H9 (cell line): ENCODE measurements around the gene WHAMM. TPM values are rescaled to one million over a fixed set of nuclear protein-coding genes. Genes with fewer than 3 reads are reported as not detected.

Source experiments
- DNase-seq: peaks from one replicate; pipeline ENCODE4 v3.0.0-alpha.2; 2017
- H2AFZ ChIP-seq: one replicate; pipeline ENCODE4 v1.6.1; 2013; ENCODE audit warnings: mild to moderate bottlenecking, low read length, control low read depth, moderate library complexity
- H2AK5ac ChIP-seq: 2 replicates; pipeline ENCODE4 v1.6.1; 2013; ENCODE audit warnings: low read length, control low read depth, mixed read lengths; ENCODE audit not compliant: insufficient read length
- H2BK120ac ChIP-seq: one replicate; pipeline ENCODE4 v1.6.1; 2013; ENCODE audit warnings: low read depth, mild to moderate bottlenecking, low read length, control low read depth, inconsistent platforms; ENCODE audit not compliant: poor library complexity, severe bottlenecking
- H2BK12ac ChIP-seq: 2 replicates; pipeline ENCODE4 v1.6.1; 2013; ENCODE audit warnings: low read length, control low read depth, mixed read lengths, low read depth; ENCODE audit not compliant: insufficient read length
- H2BK15ac ChIP-seq: 2 replicates; pipeline ENCODE4 v1.6.1; 2013; ENCODE audit warnings: low read depth, low read length, control low read depth
- H2BK20ac ChIP-seq: one replicate; pipeline ENCODE4 v1.6.1; 2013; ENCODE audit warnings: low read depth, mild to moderate bottlenecking, low read length, control low read depth, inconsistent platforms; ENCODE audit not compliant: poor library complexity, severe bottlenecking
- H2BK5ac ChIP-seq: 2 replicates; pipeline ENCODE4 v1.6.1; 2013; ENCODE audit warnings: low read length, control low read depth, mixed read lengths; ENCODE audit not compliant: insufficient read length
- H3K14ac ChIP-seq: 2 replicates; pipeline ENCODE4 v1.6.1; 2013; ENCODE audit warnings: low read length, control low read depth; ENCODE audit not compliant: insufficient read depth
- H3K18ac ChIP-seq: 2 replicates; pipeline ENCODE4 v1.6.1; 2013; ENCODE audit warnings: low read depth, mild to moderate bottlenecking, mixed read lengths, low read length, control low read depth; ENCODE audit not compliant: insufficient read length
- H3K23ac ChIP-seq: 2 replicates; pipeline ENCODE4 v1.6.1; 2013; ENCODE audit warnings: low read length, control low read depth, mixed read lengths, low read depth; ENCODE audit not compliant: insufficient read length
- H3K23me2 ChIP-seq: 2 replicates; pipeline ENCODE4 v1.6.1; 2013; ENCODE audit warnings: low read depth, mild to moderate bottlenecking, mixed read lengths, low read length, control low read depth; ENCODE audit not compliant: insufficient read length, poor library complexity, severe bottlenecking
- H3K27ac ChIP-seq: 2 replicates; pipeline ENCODE4 v1.5.1; 2013; ENCODE audit warnings: low read length, control low read depth, mixed read lengths, low read depth; ENCODE audit not compliant: insufficient read length
- H3K27me3 ChIP-seq: 2 replicates; pipeline ENCODE4 v1.6.1; 2013; ENCODE audit warnings: low read length, control low read depth, inconsistent platforms; ENCODE audit not compliant: insufficient read depth
- H3K4ac ChIP-seq: 2 replicates; pipeline ENCODE4 v1.6.1; 2013; ENCODE audit warnings: low read depth, mild to moderate bottlenecking, control low read depth, inconsistent platforms, low read length, moderate library complexity
- H3K4me1 ChIP-seq: 2 replicates; pipeline ENCODE4 v1.6.1; 2013; ENCODE audit warnings: low read length, control low read depth, inconsistent platforms; ENCODE audit not compliant: insufficient read depth
- H3K4me2 ChIP-seq: 2 replicates; pipeline ENCODE4 v1.6.1; 2013; ENCODE audit warnings: low read length, control low read depth, mixed read lengths; ENCODE audit not compliant: insufficient read length, insufficient read depth
- H3K56ac ChIP-seq: 2 replicates; pipeline ENCODE4 v1.6.1; 2013; ENCODE audit warnings: low read depth, mild to moderate bottlenecking, mixed read lengths, low read length, control low read depth; ENCODE audit not compliant: insufficient read length
- H3K79me1 ChIP-seq: 2 replicates; pipeline ENCODE4 v1.6.1; 2013; ENCODE audit warnings: low read depth, mild to moderate bottlenecking, moderate library complexity, low read length, control low read depth, inconsistent platforms; ENCODE audit not compliant: insufficient read depth, poor library complexity, severe bottlenecking
- H3K79me2 ChIP-seq: 2 replicates; pipeline ENCODE4 v1.6.1; 2013; ENCODE audit warnings: low read length, control low read depth, inconsistent platforms; ENCODE audit not compliant: insufficient read depth
- H3K9ac ChIP-seq: 2 replicates; pipeline ENCODE4 v1.6.1; 2013; ENCODE audit warnings: low read length, control low read depth, mixed read lengths; ENCODE audit not compliant: insufficient read length; ENCODE audit errors: extremely low read depth
- H3K9me3 ChIP-seq: one replicate; pipeline ENCODE4 v1.6.1; 2013; ENCODE audit warnings: low read depth, low read length, inconsistent platforms; ENCODE audit not compliant: control insufficient read depth
- H3T11ph ChIP-seq: one replicate; pipeline ENCODE4 v1.6.1; 2013; ENCODE audit warnings: mild to moderate bottlenecking, low read length, control low read depth, inconsistent platforms
- H4K20me1 ChIP-seq: one replicate; pipeline ENCODE4 v1.6.1; 2013; ENCODE audit not compliant: control insufficient read depth, insufficient read length, insufficient read depth
- H4K5ac ChIP-seq: 2 replicates; pipeline ENCODE4 v1.6.1; 2013; ENCODE audit warnings: low read depth, mild to moderate bottlenecking, mixed read lengths, low read length, control low read depth; ENCODE audit not compliant: insufficient read length
- H4K8ac ChIP-seq: replicated peaks from 2 replicates; pipeline ENCODE4 v1.6.1; 2013; ENCODE audit warnings: low read length, control low read depth, mixed read lengths, low read depth; ENCODE audit not compliant: insufficient read length
- H4K91ac ChIP-seq: 2 replicates; pipeline ENCODE4 v1.6.1; 2013; ENCODE audit warnings: low read depth, mild to moderate bottlenecking, moderate library complexity, mixed read lengths, low read length, control low read depth; ENCODE audit not compliant: insufficient read length
- H3K27ac Mint-ChIP-seq, 3 experiments: 2 replicates in 2 of 3; 3 replicates in 1 of 3; pipeline ENCODE4 v1.8.0; 2020 to 2021; ENCODE audit warnings: mixed read lengths in 3 of 3, mild to moderate bottlenecking in 1 of 3, moderate library complexity in 1 of 3
- H3K27me3 Mint-ChIP-seq: 2 replicates; pipeline ENCODE4 v1.8.0; 2021; ENCODE audit warnings: low read depth, mild to moderate bottlenecking, moderate library complexity, mixed read lengths
- H3K36me3 Mint-ChIP-seq, 3 experiments: 2 replicates in 2 of 3; 3 replicates in 1 of 3; pipeline ENCODE4 v1.8.0; 2020 to 2021; ENCODE audit warnings: low read depth in 3 of 3, mixed read lengths in 3 of 3; ENCODE audit not compliant: insufficient read depth in 1 of 3
- H3K4me1 Mint-ChIP-seq, 2 experiments: 2 replicates each; pipeline ENCODE4 v1.8.0; 2020; ENCODE audit warnings: mixed read lengths in 2 of 2
- H3K4me3 Mint-ChIP-seq, 2 experiments: 2 replicates in 1 of 2; 3 replicates in 1 of 2; pipeline ENCODE4 v1.8.0; 2020 to 2021; ENCODE audit warnings: mild to moderate bottlenecking in 2 of 2, mixed read lengths in 2 of 2, moderate library complexity in 1 of 2
- H3K9me3 Mint-ChIP-seq, 2 experiments: 2 replicates in 1 of 2; 3 replicates in 1 of 2; pipeline ENCODE4 v1.8.0; 2020; ENCODE audit warnings: mild to moderate bottlenecking in 2 of 2, mixed read lengths in 2 of 2, moderate library complexity in 1 of 2
- WGBS: extraction: QIAGEN DNeasy Blood & Tissue Kit; methylation state at CpG from one replicate; pipeline ENCODE4 v1.1.7; 2013; ENCODE audit warnings: missing lambda C conversion rate, low lambda C conversion rate, mixed read lengths; ENCODE audit not compliant: insufficient read length; ENCODE audit errors: extremely low coverage; 5-methylcytosine and 5-hydroxymethylcytosine counted together
- total RNA-seq: library from RNA; stranded (reverse); gene quantifications from 2 replicates; pipeline ENCODE4 v1.2.1, GENCODE V29; 2021
- TF ChIP-seq, protein P1 (sequence below): fragments of 200-600 bp; sonication (generic); conservative IDR thresholded peaks from 3 replicates; pipeline ENCODE4 v1.8.0; 2021; ENCODE audit warnings: antibody characterized with exemption, mild to moderate bottlenecking

Gene WHAMM
- total RNA-seq, 1 experiment from 2014 or later: 3.0 TPM

- no CpG with 5 or more reads among the region's 2 CpGs for WGBS
- Histone ChIP-seq H4K8ac (no peak overlapping the region), H3K27me3 (no peaks in the 10 kb centered on the region), H4K20me1 (no peaks in the 10 kb centered on the region), H3K9ac (no peak overlapping the region), H2BK15ac (no peak overlapping the region), H2BK5ac (no peak overlapping the region), H3K4me2 (no peak overlapping the region), H2AK5ac (no peak overlapping the region), H2BK12ac (no peak overlapping the region), H3K23ac (no peak overlapping the region), H3K79me2 (no peaks in the 10 kb centered on the region), H4K5ac (no peak overlapping the region), H2BK20ac (no peak overlapping the region), H2AFZ (no peak overlapping the region), H3K14ac (no peak overlapping the region), H3T11ph (no peak overlapping the region), H3K4ac (no peak overlapping the region), H4K91ac (no peak overlapping the region), H3K18ac (no peak overlapping the region), H3K79me1 (no peaks in the 10 kb centered on the region), H2BK120ac (no peak overlapping the region), H3K56ac (no peak overlapping the region), H3K27ac (no peak overlapping the region), H3K23me2 (no peaks in the 10 kb centered on the region), H3K4me1 (no peaks in the 10 kb centered on the region), H3K9me3 (no peaks in the 10 kb centered on the region)
- Mint-ChIP-seq H3K27ac (no peak overlapping the region), H3K27me3 (no peaks in the 10 kb centered on the region), H3K9me3 (no peaks in the 10 kb centered on the region), H3K4me1 (peaks cover 4 to 5% of the 10 kb centered on the region in 2 experiments; a peak in 2 of 4 replicates), H3K4me3 (no peak overlapping the region), H3K36me3 (no peaks in the 10 kb centered on the region; a peak in 1 of 7 replicates)
- TF ChIP-seq, protein P1, sequence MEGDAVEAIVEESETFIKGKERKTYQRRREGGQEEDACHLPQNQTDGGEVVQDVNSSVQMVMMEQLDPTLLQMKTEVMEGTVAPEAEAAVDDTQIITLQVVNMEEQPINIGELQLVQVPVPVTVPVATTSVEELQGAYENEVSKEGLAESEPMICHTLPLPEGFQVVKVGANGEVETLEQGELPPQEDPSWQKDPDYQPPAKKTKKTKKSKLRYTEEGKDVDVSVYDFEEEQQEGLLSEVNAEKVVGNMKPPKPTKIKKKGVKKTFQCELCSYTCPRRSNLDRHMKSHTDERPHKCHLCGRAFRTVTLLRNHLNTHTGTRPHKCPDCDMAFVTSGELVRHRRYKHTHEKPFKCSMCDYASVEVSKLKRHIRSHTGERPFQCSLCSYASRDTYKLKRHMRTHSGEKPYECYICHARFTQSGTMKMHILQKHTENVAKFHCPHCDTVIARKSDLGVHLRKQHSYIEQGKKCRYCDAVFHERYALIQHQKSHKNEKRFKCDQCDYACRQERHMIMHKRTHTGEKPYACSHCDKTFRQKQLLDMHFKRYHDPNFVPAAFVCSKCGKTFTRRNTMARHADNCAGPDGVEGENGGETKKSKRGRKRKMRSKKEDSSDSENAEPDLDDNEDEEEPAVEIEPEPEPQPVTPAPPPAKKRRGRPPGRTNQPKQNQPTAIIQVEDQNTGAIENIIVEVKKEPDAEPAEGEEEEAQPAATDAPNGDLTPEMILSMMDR: no peak
- no peak for DNase-seq
Measured at GRCh38 chr15:82767163-82767829, 42.1 kb upstream of the WHAMM start.
